ENCODE data around the gene CLECL1.
"Not testable (repeated sequence)": the region's sequence is repeated elsewhere in the genome, so short reads cannot be mapped to it uniquely, and the experiment has no call there.

CLECL1 gene

GRCh38 chr12:9708853-9709252 lies 24.0 kb downstream of the CLECL1 start:
- no peak overlapping the region for H3K4me3 Mint-ChIP-seq
- DNase-seq (ENCODE audit: low spot score in 2 of 2), result no peak
- ATAC-seq (replicated peaks; ENCODE audit: extremely low read depth, poor library complexity, severe bottlenecking), result no peak
- peaks cover 8% of the 10 kb centered on the region for H3K36me3 Mint-ChIP-seq (ENCODE audit: insufficient read depth)
- H3K9me3 Mint-ChIP-seq, result peaks cover 4% of the 10 kb centered on the region
- H3K27me3 Mint-ChIP-seq, result no peaks in the 10 kb centered on the region
- H3K4me1 Mint-ChIP-seq, result peaks cover 61% of the 10 kb centered on the region
- H3K27ac Mint-ChIP-seq (ENCODE audit: low read depth), result peak overlapping the region; percentile 70

- peaks cover 4% of the 10 kb centered on the region for H3K9me3 Mint-ChIP-seq
- H3K27ac Mint-ChIP-seq (ENCODE audit: low read depth), result peak overlapping the region; percentile 91
- ATAC-seq (replicated peaks; ENCODE audit: extremely low read depth, poor library complexity, severe bottlenecking) (peak; percentile 87), DNase-seq (ENCODE audit: low spot score in 2 of 2) (peak; percentile 52 to 62)
- H3K27me3 Mint-ChIP-seq, result no peaks in the 10 kb centered on the region
- peak overlapping the region; percentile 74 for H3K4me3 Mint-ChIP-seq
- H3K36me3 Mint-ChIP-seq (ENCODE audit: insufficient read depth), result peaks cover 8% of the 10 kb centered on the region
- peaks cover 61% of the 10 kb centered on the region for H3K4me1 Mint-ChIP-seq
Observed at GRCh38 chr12:9707864-9708808, 24.8 kb downstream of the CLECL1 start.

- H3K36me3 Mint-ChIP-seq (ENCODE audit: insufficient read depth), result peaks cover 10% of the 10 kb centered on the region
- peaks cover 4% of the 10 kb centered on the region for H3K9me3 Mint-ChIP-seq
- H3K27ac Mint-ChIP-seq (ENCODE audit: low read depth), result peak overlapping the region; percentile 91
- no peaks in the 10 kb centered on the region for H3K27me3 Mint-ChIP-seq
- DNase-seq (ENCODE audit: low spot score in 2 of 2) (no peak), ATAC-seq (replicated peaks; ENCODE audit: extremely low read depth, poor library complexity, severe bottlenecking) (no peak)
- peaks cover 68% of the 10 kb centered on the region for H3K4me1 Mint-ChIP-seq
- peak overlapping the region; percentile 74 for H3K4me3 Mint-ChIP-seq
Observed at GRCh38 chr12:9707356-9707755, 25.5 kb downstream of the CLECL1 start.

- Mint-ChIP-seq H3K36me3 (ENCODE audit: insufficient read depth) (peaks cover 12% of the 10 kb centered on the region), H3K27me3 (no peaks in the 10 kb centered on the region), H3K4me1 (peaks cover 71% of the 10 kb centered on the region), H3K4me3 (no peak overlapping the region), H3K9me3 (peaks cover 4% of the 10 kb centered on the region), H3K27ac (ENCODE audit: low read depth) (peak overlapping the region; percentile 56)
- DNase-seq (ENCODE audit: low spot score in 2 of 2), result no peak
- no peak for ATAC-seq (replicated peaks; ENCODE audit: extremely low read depth, poor library complexity, severe bottlenecking)
Observed at GRCh38 chr12:9706086-9706685, 26.7 kb downstream of the CLECL1 start.

- not testable (repeated sequence) for H3K9me3 Mint-ChIP-seq; H3K27me3 Mint-ChIP-seq; ATAC-seq (replicated peaks; ENCODE audit: extremely low read depth, poor library complexity, severe bottlenecking); H3K27ac Mint-ChIP-seq (ENCODE audit: low read depth); DNase-seq (ENCODE audit: low spot score in 2 of 2); H3K4me3 Mint-ChIP-seq
- Mint-ChIP-seq H3K36me3 (ENCODE audit: insufficient read depth) (peaks cover 12% of the 10 kb centered on the region), H3K4me1 (peaks cover 77% of the 10 kb centered on the region)
Observed at GRCh38 chr12:9704561-9704960, 28.3 kb downstream of the CLECL1 start.

GRCh38 chr12:9702255-9702654 lies 30.6 kb downstream of the CLECL1 start:
- DNase-seq (ENCODE audit: low spot score in 2 of 2) (peak in 1 of 2 donors; percentile 45), ATAC-seq (replicated peaks; ENCODE audit: extremely low read depth, poor library complexity, severe bottlenecking) (peak; percentile 86)
- H3K27ac Mint-ChIP-seq (ENCODE audit: low read depth), result peak overlapping the region; percentile 87
- H3K4me3 Mint-ChIP-seq, result peak overlapping the region; percentile 56
- peaks cover 10% of the 10 kb centered on the region for H3K9me3 Mint-ChIP-seq
- H3K4me1 Mint-ChIP-seq, result peaks cover 64% of the 10 kb centered on the region
- H3K27me3 Mint-ChIP-seq, result no peaks in the 10 kb centered on the region
- peaks cover 7% of the 10 kb centered on the region for H3K36me3 Mint-ChIP-seq (ENCODE audit: insufficient read depth)

GRCh38 chr12:9701380-9702154 lies 31.3 kb downstream of the CLECL1 start:
- Mint-ChIP-seq H3K27ac (ENCODE audit: low read depth) (peak overlapping the region; percentile 87), H3K36me3 (ENCODE audit: insufficient read depth) (peaks cover 8% of the 10 kb centered on the region), H3K9me3 (peaks cover 10% of the 10 kb centered on the region), H3K4me3 (peak overlapping the region; percentile 56), H3K4me1 (peaks cover 61% of the 10 kb centered on the region), H3K27me3 (no peaks in the 10 kb centered on the region)
- DNase-seq (ENCODE audit: low spot score in 2 of 2) (no peak), ATAC-seq (replicated peaks; ENCODE audit: extremely low read depth, poor library complexity, severe bottlenecking) (peak; percentile 26)

- no peak for ATAC-seq (replicated peaks; ENCODE audit: extremely low read depth, poor library complexity, severe bottlenecking)
- Mint-ChIP-seq H3K27me3 (no peaks in the 10 kb centered on the region), H3K4me3 (peak overlapping the region; percentile 56), H3K36me3 (ENCODE audit: insufficient read depth) (peaks cover 13% of the 10 kb centered on the region), H3K27ac (ENCODE audit: low read depth) (peak overlapping the region; percentile 58), H3K9me3 (peaks cover 9% of the 10 kb centered on the region), H3K4me1 (peaks cover 54% of the 10 kb centered on the region)
- no peak for DNase-seq (ENCODE audit: low spot score in 2 of 2)
Observed at GRCh38 chr12:9700606-9700956, 32.3 kb downstream of the CLECL1 start.

GRCh38 chr12:9699898-9700605 lies 32.8 kb downstream of the CLECL1 start:
- Mint-ChIP-seq H3K4me3 (no peak overlapping the region), H3K9me3 (peaks cover 12% of the 10 kb centered on the region), H3K36me3 (ENCODE audit: insufficient read depth) (peaks cover 18% of the 10 kb centered on the region), H3K27me3 (no peaks in the 10 kb centered on the region), H3K27ac (ENCODE audit: low read depth) (peak overlapping the region; percentile 58), H3K4me1 (peaks cover 53% of the 10 kb centered on the region)
- DNase-seq (ENCODE audit: low spot score in 2 of 2), result no peak
- no peak for ATAC-seq (replicated peaks; ENCODE audit: extremely low read depth, poor library complexity, severe bottlenecking)

GRCh38 chr12:9699269-9699897 lies 33.5 kb downstream of the CLECL1 start:
- Mint-ChIP-seq H3K36me3 (ENCODE audit: insufficient read depth) (peaks cover 25% of the 10 kb centered on the region), H3K4me3 (no peak overlapping the region)

GRCh38 chr12:9698681-9699080 lies 34.2 kb downstream of the CLECL1 start:
- Mint-ChIP-seq H3K36me3 (ENCODE audit: insufficient read depth) (peaks cover 31% of the 10 kb centered on the region), H3K4me3 (no peak overlapping the region), H3K27ac (ENCODE audit: low read depth) (peak overlapping the region; percentile 17), H3K27me3 (no peaks in the 10 kb centered on the region), H3K9me3 (peaks cover 12% of the 10 kb centered on the region), H3K4me1 (peaks cover 47% of the 10 kb centered on the region)
- ATAC-seq (replicated peaks; ENCODE audit: extremely low read depth, poor library complexity, severe bottlenecking) (no peak), DNase-seq (ENCODE audit: low spot score in 2 of 2) (no peak)

More at GRCh38 chr12:9699269-9699897, 33.5 kb downstream of the CLECL1 start:
- H3K9me3 Mint-ChIP-seq, result peaks cover 12% of the 10 kb centered on the region
- peaks cover 49% of the 10 kb centered on the region for H3K4me1 Mint-ChIP-seq
- no peak for ATAC-seq (replicated peaks; ENCODE audit: extremely low read depth, poor library complexity, severe bottlenecking)
- DNase-seq (ENCODE audit: low spot score in 2 of 2), result no peak
- no peaks in the 10 kb centered on the region for H3K27me3 Mint-ChIP-seq
- H3K27ac Mint-ChIP-seq (ENCODE audit: low read depth), result no peak overlapping the region

Measured in central memory CD8-positive, alpha-beta T cell (primary cell).